NCI-H345 treated with DMSO at 0.1 percent for 48 hours (cell line): ENCODE results near the gene PCDHGA4.
"Not testable (repeated sequence)": the region's sequence is repeated elsewhere in the genome, so short reads cannot be mapped to it uniquely, and the experiment has no call there.

Experiments
- DNase-seq: peaks from one replicate; lab custom pipeline; 2025; ENCODE audit not compliant: unreplicated experiment; lab: John Stamatoyannopoulos, UW

The PCDHGA4 gene

DNA sequence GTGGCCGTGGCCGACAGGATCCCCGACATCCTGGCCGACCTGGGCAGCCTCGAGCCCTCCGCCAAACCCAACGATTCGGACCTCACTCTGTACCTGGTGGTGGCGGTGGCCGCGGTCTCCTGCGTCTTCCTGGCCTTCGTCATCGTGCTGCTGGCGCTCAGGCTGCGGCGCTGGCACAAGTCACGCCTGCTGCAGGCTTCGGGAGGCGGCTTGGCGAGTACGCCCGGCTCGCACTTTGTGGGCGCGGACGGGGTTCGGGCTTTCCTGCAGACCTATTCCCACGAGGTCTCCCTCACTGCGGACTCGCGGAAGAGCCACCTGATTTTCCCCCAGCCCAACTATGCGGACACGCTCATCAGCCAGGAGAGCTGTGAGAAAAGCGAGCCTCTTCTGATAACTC lies 8.8 kb upstream of the PCDHGA4 start:
- DNase-seq: not testable (repeated sequence)

DNA sequence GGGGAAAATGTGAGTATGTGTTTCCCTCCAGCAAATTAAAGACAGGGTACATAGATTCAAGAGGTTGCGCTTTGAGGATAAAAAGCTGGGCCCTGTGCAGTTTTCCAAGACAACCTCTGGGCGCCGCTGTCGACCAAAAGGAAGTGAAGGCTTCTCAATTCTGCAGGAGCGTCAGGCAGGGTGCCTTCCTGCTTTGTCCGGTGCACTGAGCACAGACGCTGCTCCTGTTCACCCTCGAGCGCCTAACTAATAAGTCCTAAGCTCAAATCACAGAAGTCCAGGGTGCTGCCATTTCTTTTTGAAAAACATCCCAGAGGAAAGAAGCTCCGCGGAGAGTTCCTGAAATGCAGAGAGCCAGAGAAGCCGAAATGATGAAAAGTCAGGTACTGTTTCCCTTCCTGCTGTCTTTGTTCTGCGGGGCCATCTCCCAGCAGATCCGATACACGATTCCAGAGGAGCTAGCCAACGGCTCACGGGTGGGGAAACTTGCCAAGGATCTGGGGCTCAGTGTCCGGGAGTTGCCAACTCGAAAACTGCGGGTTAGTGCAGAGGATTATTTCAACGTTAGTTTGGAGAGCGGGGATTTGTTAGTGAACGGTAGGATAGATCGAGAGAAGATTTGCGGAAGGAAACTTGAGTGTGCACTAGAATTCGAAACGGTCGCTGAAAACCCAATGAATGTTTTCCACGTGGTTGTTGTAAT lies 4.8 kb upstream of the PCDHGA4 start, which contains the start of gene PCDHGB1:
Gene PCDHGB1 (plus strand): TSS at position 183 of the 703 bp plus-strand sequence. CDS start 162 bp downstream, at position 345.
- peak; percentile 76 for DNase-seq

DNA sequence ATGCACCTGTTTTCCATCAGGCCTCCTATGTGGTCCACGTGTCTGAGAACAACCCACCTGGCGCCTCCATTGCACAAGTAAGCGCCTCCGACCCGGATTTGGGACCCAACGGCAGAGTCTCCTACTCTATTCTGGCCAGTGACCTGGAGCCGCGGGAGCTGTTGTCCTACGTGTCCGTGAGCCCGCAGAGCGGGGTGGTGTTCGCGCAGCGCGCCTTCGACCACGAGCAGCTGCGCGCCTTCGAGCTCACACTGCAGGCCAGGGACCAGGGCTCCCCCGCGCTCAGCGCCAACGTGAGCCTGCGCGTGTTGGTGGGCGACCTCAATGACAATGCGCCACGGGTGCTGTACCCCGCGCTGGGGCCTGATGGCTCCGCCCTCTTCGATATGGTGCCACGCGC lies 3.2 kb upstream of the PCDHGA4 start:
- no peak for DNase-seq

DNA sequence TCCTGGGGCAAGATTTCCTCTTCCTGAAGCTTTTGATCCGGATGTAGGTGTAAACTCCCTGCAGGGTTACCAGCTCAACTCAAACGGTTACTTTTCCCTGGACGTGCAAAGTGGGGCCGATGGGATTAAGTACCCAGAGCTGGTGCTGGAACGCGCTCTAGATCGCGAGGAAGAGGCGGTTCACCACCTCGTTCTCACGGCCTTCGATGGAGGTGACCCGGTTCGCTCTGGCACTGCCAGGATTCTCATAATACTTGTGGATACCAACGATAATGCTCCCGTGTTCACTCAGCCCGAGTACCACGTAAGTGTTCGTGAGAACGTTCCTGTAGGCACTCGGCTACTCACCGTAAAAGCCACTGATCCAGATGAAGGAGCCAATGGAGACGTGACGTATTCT lies 820 bp downstream of the PCDHGA4 start:
- no peak for DNase-seq

DNA sequence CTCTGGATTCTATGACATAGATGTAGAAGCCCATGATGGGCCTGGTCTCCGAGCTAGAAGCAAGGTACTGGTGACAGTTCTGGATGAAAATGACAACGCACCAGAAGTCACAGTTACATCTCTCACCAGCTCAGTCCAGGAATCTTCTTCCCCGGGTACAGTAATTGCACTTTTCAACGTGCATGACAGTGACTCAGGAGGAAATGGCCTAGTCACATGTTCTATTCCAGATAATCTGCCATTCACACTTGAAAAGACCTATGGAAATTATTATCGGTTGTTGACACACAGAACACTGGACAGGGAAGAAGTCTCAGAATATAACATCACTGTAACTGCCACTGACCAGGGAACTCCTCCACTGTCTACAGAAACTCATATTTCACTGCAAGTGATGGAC lies 1.3 kb downstream of the PCDHGA4 start:
- no peak for DNase-seq

DNA sequence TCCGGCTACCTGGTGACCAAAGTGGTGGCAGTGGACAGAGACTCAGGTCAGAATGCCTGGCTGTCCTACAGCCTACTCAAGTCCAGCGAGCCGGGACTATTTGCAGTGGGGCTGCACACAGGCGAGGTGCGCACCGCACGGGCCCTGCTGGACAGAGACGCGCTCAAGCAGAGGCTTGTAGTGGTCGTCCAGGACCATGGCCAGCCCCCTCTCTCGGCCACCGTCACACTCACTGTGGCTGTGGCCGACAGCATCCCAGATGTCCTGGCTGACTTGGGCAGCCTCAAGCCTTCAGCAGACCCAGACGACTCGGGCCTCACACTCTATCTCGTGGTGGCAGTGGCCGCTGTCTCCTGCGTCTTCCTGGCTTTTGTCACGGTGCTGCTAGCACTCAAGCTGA lies 2.1 kb downstream of the PCDHGA4 start:
- DNase-seq: no peak

DNA sequence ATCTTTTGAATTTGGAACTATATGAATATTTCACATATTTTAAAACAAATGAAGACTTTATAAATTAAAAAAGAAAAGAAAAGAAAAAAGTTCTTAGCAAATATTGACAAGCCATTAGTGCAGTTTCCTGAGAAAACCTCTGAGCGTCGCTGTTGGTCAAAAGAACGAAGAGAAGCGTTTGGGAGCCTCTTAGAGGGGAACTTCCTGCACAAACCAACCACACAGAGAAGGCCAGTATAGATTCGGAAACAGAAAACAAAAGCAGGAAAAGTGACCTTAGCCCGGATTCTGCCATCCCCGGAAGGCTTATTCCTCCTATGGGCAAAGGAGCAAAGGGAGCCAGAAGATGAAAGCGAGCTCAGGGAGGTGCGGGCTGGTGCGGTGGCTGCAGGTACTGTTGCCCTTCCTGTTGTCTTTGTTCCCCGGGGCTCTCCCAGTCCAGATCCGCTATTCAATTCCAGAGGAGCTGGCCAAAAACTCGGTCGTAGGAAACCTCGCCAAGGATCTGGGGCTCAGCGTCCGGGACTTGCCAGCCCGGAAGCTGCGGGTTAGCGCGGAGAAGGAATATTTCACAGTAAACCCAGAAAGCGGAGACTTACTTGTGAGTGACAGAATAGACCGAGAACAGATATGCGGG lies 5.1 kb downstream of the PCDHGA4 start, which contains the start of gene PCDHGB2:
Gene PCDHGB2 (plus strand): TSS at position 205 of the 637 bp plus-strand sequence. CDS start 142 bp downstream, at position 347.
- no peak for DNase-seq

DNA sequence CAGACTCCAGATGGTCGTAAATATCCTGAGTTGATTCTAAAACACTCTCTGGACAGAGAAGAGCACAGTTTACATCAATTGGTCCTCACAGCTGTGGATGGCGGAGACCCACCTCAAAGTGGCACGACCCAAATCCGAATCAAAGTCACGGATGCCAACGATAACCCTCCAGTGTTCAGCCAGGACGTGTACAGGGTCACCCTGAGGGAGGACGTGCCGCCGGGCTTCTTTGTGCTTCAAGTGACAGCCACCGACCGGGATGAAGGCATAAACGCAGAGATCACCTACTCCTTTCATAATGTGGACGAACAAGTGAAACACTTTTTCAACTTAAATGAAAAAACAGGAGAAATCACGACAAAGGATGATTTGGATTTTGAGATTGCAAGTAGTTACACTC lies 5.9 kb downstream of the PCDHGA4 start:
- no peak for DNase-seq

DNA sequence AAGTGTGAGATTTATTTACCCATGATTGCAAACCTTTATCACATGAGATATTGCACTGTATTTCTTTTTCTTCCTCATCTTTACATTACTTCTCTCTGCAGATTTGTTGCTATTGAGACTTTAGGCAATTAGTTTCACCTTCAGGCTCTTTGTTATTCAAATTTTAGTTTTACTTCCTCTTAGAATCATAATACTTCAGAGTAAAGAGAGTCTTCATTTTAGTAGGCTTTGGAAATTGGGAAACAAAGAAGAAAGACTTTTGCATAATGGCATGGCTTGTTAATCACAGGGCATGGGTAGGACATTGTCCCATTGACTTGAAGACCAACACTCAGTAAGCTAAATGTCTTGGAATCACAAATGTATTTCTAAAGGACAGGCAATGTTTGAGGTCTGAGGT lies 7.9 kb downstream of the PCDHGA4 start:
- no peak for DNase-seq

DNA sequence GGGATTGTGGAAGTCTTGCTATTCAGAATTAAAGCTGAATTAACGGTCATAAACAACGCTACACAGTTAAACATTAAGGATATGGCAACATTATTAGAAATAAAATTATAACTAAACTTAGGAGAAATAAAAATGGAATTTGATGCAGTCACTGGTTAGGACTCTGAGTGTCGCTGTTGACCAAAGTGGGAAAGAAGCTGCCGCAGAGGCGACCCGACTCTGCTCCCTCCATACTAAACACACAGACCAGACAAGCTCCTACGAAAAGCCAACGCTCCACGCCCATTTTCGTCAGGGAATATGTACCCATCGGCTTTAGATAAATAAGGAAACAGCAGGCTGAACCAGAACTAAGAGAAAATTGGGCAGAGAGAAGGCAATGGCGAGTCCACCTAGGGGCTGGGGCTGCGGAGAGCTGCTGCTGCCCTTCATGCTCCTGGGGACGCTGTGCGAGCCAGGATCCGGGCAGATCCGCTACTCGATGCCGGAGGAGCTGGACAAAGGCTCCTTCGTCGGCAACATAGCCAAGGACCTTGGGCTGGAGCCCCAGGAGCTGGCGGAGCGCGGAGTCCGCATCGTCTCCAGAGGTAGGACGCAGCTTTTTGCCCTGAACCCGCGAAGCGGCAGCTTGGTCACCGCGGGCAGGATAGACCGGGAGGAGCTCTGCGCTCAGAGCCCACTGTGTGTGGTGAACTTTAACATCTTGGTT lies 9.3 kb downstream of the PCDHGA4 start, which contains the start of gene PCDHGA5:
Gene PCDHGA5 (plus strand): TSS at position 211 of the 709 bp plus-strand sequence. CDS start 169 bp downstream, at position 380.
- DNase-seq: no peak

DNA sequence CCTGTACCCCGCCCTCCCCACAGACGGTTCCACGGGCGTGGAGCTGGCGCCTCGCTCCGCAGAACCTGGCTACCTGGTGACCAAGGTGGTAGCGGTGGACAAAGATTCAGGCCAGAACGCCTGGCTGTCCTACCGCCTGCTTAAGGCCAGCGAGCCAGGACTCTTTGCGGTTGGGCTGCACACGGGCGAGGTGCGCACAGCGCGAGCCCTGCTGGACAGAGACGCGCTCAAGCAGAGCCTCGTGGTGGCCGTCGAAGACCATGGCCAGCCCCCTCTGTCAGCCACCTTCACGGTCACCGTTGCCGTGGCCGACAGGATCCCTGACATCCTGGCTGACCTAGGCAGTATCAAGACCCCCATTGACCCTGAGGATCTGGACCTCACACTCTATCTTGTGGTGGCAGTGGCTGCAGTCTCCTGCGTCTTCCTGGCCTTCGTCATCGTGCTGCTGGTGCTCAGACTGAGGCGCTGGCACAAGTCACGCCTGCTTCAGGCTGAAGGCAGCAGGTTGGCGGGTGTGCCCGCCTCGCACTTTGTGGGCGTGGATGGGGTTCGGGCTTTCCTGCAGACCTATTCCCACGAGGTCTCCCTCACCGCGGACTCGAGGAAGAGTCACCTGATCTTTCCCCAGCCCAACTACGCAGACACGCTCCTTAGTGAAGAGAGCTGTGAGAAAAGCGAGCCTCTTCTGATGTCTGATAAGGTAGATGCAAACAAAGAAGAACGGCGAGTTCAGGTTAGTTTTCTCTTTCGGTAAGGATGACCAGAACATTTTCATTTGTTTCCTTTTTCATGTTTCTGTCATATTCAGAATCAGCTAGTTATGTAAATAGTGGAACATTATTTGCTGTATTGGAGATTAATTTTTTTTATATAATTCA lies 11.4 kb downstream of the PCDHGA4 start:
- DNase-seq: no peak

DNA sequence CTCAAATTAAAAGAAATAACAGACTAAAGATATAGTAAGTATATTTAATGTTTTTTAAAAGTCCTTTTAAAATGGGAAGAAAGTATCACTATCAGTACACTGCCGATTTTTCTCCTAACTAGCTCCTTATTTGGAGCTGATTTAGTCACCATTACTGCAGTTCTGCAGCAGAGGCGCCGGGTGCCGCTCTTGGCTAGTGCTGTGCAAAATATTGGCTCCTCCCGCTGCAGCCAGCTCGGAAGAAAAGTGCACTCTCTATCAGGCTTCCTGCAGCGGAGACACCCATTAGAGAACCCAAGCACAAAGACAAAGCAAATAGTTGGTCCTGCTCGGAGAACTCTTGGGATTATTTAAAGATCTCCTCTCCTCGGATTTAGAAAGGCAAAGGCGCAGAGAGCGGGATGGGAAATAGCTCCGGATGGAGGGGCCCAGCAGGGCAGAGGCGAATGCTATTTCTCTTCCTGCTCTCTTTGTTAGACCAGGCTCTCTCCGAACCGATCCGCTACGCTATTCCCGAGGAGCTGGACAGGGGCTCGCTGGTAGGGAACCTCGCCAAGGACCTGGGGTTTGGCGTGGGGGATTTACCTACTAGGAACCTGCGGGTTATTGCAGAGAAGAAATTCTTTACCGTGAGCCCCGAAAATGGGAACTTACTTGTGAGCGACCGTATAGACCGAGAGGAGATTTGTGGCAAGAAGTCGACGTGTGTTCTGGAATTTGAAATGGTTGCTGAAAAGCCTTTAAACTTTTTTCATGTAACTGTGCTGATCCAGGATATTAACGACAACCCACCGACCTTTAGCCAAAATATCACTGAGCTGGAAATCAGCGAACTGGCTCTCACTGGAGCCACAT lies 15.4 kb downstream of the PCDHGA4 start, which contains the start of gene PCDHGB3:
Gene PCDHGB3 (plus strand): TSS at position 249 of the 855 bp plus-strand sequence. CDS start 153 bp downstream, at position 402.
- DNase-seq: no peak

DNA sequence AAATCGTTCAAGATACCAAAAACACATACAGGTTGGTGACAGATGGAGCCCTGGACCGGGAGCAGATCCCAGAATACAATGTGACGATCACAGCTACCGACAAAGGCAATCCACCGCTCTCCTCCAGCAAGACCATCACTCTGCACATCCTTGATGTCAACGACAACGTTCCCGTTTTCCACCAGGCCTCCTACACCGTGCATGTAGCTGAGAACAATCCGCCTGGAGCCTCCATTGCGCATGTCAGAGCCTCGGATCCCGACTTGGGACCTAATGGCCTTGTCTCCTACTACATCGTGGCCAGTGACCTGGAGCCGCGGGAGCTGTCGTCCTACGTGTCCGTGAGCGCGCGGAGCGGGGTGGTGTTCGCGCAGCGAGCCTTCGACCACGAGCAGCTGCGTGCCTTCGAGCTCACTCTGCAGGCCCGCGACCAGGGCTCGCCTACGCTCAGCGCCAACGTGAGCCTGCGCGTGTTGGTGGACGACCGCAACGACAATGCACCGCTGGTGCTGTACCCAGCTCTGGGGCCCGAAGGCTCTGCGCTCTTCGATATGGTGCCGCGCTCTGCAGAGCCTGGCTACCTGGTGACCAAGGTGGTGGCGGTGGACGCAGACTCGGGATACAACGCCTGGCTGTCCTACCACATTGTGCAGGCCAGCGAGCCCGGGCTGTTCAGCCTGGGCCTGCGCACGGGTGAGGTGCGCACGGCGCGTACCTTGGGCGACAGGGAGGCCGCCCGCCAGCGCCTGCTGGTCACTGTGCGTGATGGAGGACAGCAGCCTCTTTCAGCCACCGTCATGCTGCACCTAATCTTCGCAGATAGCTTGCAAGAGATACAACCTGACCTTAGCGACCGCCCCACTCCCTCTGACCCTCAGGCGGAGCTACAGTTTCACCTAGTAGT lies 17.0 kb downstream of the PCDHGA4 start:
- DNase-seq: no peak

DNA sequence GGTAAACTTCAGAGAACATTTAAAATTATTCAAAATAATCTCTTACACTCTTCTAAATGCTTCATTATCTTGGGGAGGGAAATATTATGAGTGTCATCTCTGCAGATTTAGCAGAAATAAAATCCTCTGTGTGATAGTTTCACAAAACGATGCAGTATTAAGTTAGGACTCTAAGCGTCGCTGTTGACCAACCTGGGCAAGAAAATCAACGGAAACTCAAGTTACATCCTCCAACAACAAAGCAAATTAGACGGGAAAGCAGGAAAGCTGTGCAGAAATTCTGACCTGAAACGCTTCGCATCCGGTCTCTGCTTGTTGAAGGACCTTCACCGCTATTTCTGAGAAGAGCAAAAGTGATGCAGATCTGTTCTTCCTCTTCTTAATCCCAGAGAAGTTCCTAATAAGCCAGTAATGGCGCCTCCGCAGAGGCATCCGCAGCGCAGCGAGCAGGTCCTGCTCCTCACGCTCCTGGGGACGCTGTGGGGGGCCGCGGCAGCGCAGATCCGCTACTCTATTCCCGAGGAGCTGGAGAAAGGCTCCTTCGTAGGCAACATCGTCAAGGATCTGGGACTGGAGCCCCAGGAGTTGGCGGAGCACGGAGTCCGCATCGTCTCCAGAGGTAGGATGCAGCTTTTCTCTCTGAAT lies 19.0 kb downstream of the PCDHGA4 start, which contains the start of gene PCDHGA6:
Gene PCDHGA6 (plus strand): TSS at position 219 of the 645 bp plus-strand sequence. CDS start 193 bp downstream, at position 412.
- DNase-seq: no peak

DNA sequence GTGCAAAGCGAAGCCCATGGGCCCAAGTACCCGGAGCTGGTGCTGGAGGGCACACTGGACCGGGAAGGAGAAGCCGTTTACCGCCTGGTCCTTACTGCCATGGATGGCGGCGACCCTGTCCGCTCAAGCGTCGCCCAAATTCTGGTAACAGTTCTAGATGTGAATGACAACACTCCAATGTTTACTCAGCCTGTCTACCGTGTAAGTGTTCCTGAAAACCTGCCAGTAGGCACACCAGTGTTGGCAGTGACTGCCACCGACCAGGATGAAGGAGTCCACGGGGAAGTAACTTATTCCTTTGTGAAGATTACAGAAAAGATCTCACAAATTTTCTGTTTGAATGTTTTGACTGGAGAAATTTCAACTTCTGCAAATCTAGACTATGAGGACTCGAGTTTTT lies 19.8 kb downstream of the PCDHGA4 start:
- DNase-seq: no peak

DNA sequence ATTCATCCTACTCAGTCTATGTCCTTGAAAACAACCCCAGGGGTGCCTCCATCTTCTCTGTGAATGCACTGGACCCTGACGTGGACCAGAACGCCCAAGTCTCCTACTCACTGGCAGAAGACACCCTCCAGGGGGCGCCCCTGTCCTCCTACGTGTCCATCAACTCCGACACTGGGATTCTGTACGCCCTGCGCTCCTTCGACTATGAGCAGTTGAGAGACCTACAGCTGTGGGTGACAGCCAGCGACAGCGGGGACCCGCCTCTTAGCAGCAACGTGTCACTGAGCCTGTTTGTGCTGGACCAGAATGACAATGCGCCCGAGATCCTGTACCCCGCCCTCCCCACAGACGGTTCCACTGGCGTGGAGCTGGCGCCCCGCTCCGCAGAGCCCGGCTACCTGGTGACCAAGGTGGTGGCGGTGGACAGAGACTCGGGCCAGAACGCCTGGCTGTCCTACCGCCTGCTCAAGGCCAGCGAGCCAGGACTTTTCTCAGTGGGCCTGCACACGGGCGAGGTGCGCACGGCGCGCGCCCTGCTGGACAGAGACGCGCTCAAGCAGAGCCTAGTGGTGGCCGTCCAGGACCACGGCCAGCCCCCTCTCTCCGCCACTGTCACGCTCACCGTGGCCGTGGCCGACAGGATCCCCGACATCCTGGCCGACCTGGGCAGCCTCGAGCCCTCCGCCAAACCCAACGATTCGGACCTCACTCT lies 20.8 kb downstream of the PCDHGA4 start:
- DNase-seq: not testable (repeated sequence)
